Measurements from ENCODE around the gene ETFA.

DNA sequence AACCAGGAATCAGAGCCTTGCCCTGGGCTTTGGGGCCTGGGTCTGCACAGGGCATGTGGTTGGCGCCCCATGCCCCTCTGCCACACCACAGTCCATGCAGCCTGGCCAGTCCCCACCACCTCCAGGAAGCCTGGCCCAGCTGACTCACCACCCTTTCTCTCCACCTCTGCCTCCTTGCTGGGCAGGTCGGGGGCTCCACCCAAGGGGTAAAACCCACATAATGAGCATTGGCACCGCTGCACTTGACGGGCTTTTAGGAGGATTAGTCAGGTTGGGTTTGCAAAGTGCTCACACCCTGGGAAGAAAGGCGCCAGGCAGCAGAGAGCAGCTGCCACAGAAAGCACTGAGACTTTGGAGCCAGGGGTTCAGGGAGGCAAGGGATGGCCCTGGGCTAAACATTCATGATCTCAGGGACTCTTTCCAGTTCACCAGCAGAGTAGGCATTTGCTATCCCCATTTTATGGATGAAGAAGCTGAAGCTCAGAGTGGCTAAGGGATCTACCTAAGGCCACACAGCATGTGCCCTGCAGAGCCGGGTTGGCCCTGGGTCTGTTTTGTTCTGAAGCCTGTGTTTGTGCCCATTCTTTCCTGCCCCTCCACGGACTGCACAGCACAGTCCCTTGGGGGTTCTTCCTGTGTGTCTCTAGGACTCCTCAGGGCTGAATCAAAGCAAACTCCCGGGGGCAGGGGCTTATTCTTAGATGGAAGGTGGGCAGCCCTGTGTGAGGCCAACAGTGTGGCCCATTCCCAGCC is 113.4 kb downstream of the ETFA start:
- TF ChIP-seq, protein P1, sequence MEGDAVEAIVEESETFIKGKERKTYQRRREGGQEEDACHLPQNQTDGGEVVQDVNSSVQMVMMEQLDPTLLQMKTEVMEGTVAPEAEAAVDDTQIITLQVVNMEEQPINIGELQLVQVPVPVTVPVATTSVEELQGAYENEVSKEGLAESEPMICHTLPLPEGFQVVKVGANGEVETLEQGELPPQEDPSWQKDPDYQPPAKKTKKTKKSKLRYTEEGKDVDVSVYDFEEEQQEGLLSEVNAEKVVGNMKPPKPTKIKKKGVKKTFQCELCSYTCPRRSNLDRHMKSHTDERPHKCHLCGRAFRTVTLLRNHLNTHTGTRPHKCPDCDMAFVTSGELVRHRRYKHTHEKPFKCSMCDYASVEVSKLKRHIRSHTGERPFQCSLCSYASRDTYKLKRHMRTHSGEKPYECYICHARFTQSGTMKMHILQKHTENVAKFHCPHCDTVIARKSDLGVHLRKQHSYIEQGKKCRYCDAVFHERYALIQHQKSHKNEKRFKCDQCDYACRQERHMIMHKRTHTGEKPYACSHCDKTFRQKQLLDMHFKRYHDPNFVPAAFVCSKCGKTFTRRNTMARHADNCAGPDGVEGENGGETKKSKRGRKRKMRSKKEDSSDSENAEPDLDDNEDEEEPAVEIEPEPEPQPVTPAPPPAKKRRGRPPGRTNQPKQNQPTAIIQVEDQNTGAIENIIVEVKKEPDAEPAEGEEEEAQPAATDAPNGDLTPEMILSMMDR (IDR thresholded peaks at IDR 0.05), result no peak
- no peak for TF ChIP-seq POLR2A (IDR thresholded peaks at IDR 0.05)
